Right lobe of liver (tissue), 6 donors: Measurements from ENCODE around the gene LARP6. TPM values are rescaled to one million over a fixed set of nuclear protein-coding genes. Genes with fewer than 3 reads are reported as not detected.
A peak's percentile ranks its signal among the peaks of the same experiment; 100 is the strongest.

ENCODE experiments used
- ATAC-seq, 4 donors: fragments of 200-7000 bp; cut with Tn5 transposase; one replicate each; pipeline ENCODE4 v1.9.1; 2020; ENCODE audit warnings: mild to moderate bottlenecking in 4 of 4, moderate library complexity in 4 of 4
- DNase-seq, 3 donors: peaks; one replicate each; pipeline ENCODE4 v3.0.0-alpha.2; 2020
- H3K27ac ChIP-seq, 3 donors: fragments of 200-600 bp; one replicate each; pipeline ENCODE4 v1.8.0; 2022
- H3K27me3 ChIP-seq, 2 donors: fragments of 200-600 bp; one replicate each; pipeline ENCODE4 v1.8.0; 2022
- H3K36me3 ChIP-seq, 4 donors: fragments of 200-600 bp; sonication (generic) in 1 of 4; one replicate each; pipeline versions ENCODE4 v1.5.1 to v1.8.0; 2017 to 2022; ENCODE audit warnings: control low read depth in 1 of 4
- H3K4me1 ChIP-seq, 4 donors: fragments of 200-600 bp; sonication (generic) in 1 of 4; one replicate each; pipeline versions ENCODE4 v1.5.1 to v1.8.0; 2017 to 2022; ENCODE audit warnings: control low read depth in 1 of 4
- H3K4me3 ChIP-seq, 3 donors: fragments of 200-600 bp; one replicate each; pipeline ENCODE4 v1.8.0; 2022
- H3K9me3 ChIP-seq, 4 donors: fragments of 200-600 bp; sonication (generic) in 1 of 4; one replicate each; pipeline versions ENCODE4 v1.5.1 to v1.8.0; 2017 to 2022; ENCODE audit warnings: control low read depth in 1 of 4
- CTCF ChIP-seq, 4 donors: fragments of 200-600 bp in 3 of 4; fragments of 450-650 bp in 1 of 4; IDR thresholded peaks; one replicate each; pipeline versions ENCODE4 v1.5.1 to v1.8.0; 2016 to 2022; ENCODE audit warnings: antibody characterized with exemption in 4 of 4, mild to moderate bottlenecking in 2 of 4
- POLR2A ChIP-seq: fragments of 450-650 bp; IDR thresholded peaks from one replicate; pipeline ENCODE4 v1.6.1; 2017; ENCODE audit warnings: antibody characterized with exemption, mild to moderate bottlenecking
- WGBS: methylation state at CpG from one replicate; pipeline ENCODE4 v1.1.6; 2018; ENCODE audit warnings: low coverage, low lambda C conversion rate; ENCODE audit not compliant: insufficient coverage; ENCODE audit errors: missing lambda C conversion rate; 5-methylcytosine and 5-hydroxymethylcytosine counted together
- intact Hi-C, 2 donors: fragments of 100-400 bp; cut with DNase I; formaldehyde crosslinking; loops; one replicate each; pipeline versions ENCODE4 v1.11.2 to v1.14.1; 2022
- total RNA-seq, 6 experiments: library from RNA; depleted of rRNA in 2 of 6; stranded (reverse); fragments of >200 nt in 2 of 6; fragmentation: NEBNext Ultra II Directional in 3 of 6; extraction: Animal tissue kit (Norgen Biotek cat#: 25700) in 3 of 6; gene quantifications; one replicate each; pipeline versions ENCODE4 v1.1.0 to v1.2.4, GENCODE V29; 2016 to 2023
- donor health status: DM: no; HTN: yes; CAD: no.
- donor health status: DM: no; HTN: no; CAD: no.
- donor health status: DM: no; HTN: no; CAD: no.
- donor health status: DM: no; HTN: yes; CAD: no.
- donor health status: DM: no; HTN: yes; CAD: no.

LARP6 gene
- total RNA-seq, 6 experiments from 2014 or later = 1.3 to 13.7 (median 4.1) TPM

GRCh38 chr15:70856177-70856883 is 2.4 kb upstream of the LARP6 start:
- Histone ChIP-seq H3K9me3 (no peaks in the 10 kb centered on the region), H3K36me3 (no peaks in the 10 kb centered on the region), H3K27ac (no peak overlapping the region), H3K4me1 (peaks cover 0 to 3% (median 0%) of the 10 kb centered on the region in 4 donors), H3K27me3 (no peaks in the 10 kb centered on the region), H3K4me3 (no peak overlapping the region)
- intact Hi-C loops = no loop called here
- no peak for ATAC-seq
- WGBS = 58% methylated on average over 7 of the region's 7 CpGs
- DNase-seq = no peak
- no peak for TF ChIP-seq CTCF (IDR thresholded peaks at IDR 0.05)
- no peak for TF ChIP-seq POLR2A

GRCh38 chr15:70855764-70856163 is 1.8 kb upstream of the LARP6 start:
- intact Hi-C loops = no loop called here
- no peak for DNase-seq
- WGBS = 70% methylated on average over 2 of the region's 2 CpGs
- no peak overlapping the region for H3K27ac ChIP-seq
- ATAC-seq = no peak
- no peak for TF ChIP-seq CTCF (IDR thresholded peaks at IDR 0.05)
- TF ChIP-seq POLR2A = no peak
- H3K4me3 ChIP-seq = no peak overlapping the region
- no peaks in the 10 kb centered on the region for H3K9me3 ChIP-seq
- peaks cover 0 to 3% (median 0%) of the 10 kb centered on the region in 4 donors for H3K4me1 ChIP-seq
- no peaks in the 10 kb centered on the region for H3K36me3 ChIP-seq
- H3K27me3 ChIP-seq = no peaks in the 10 kb centered on the region

- Histone ChIP-seq H3K4me1 (peaks cover 0 to 3% (median 0%) of the 10 kb centered on the region in 4 donors), H3K4me3 (peak overlapping the region in 2 of 3 donors; percentile 53 to 67), H3K27me3 (no peaks in the 10 kb centered on the region), H3K9me3 (no peaks in the 10 kb centered on the region), H3K27ac (no peak overlapping the region), H3K36me3 (no peaks in the 10 kb centered on the region)
- TF ChIP-seq POLR2A (no peak), CTCF (IDR thresholded peaks at IDR 0.05) (no peak)
- 47% methylated on average over 4 of the region's 4 CpGs for WGBS
- ATAC-seq (peak in 3 of 4 donors; percentile 7 to 9 (median 7)), DNase-seq (no peak)
- intact Hi-C loops = no loop called here
These were observed 664 bp upstream of the LARP6 start for GRCh38 chr15:70854666-70854976.

- H3K27ac ChIP-seq = peak overlapping the region in 2 of 3 donors; percentile 29 to 39
- intact Hi-C loops = no loop called here
- TF ChIP-seq POLR2A (no peak), CTCF (IDR thresholded peaks at IDR 0.05) (no peak)
- H3K36me3 ChIP-seq = no peaks in the 10 kb centered on the region
- H3K27me3 ChIP-seq = no peaks in the 10 kb centered on the region
- 42% methylated on average over 18 of the region's 54 CpGs for WGBS
- ATAC-seq (peak; percentile 8 to 59 (median 38)), DNase-seq (peak in 1 of 3 donors; percentile 21)
- no peaks in the 10 kb centered on the region for H3K9me3 ChIP-seq
- peak overlapping the region; percentile 46 to 67 (median 53) for H3K4me3 ChIP-seq
- peaks cover 0 to 3% (median 0%) of the 10 kb centered on the region in 4 donors for H3K4me1 ChIP-seq
These were observed 512 bp downstream of the LARP6 start for GRCh38 chr15:70853318-70853972.
